Upper lobe of left lung (tissue), 6 donors: Measurements from ENCODE around the gene ASCC1. TPM values are rescaled to one million over a fixed set of nuclear protein-coding genes. Genes with fewer than 3 reads are reported as not detected.
"Not testable (repeated sequence)": the region's sequence is repeated elsewhere in the genome, so short reads cannot be mapped to it uniquely, and the experiment has no call there.

Source experiments
- ATAC-seq, 2 donors: fragments of 200-7000 bp; cut with Tn5 transposase; one replicate each; pipeline ENCODE4 v1.9.1; 2022; ENCODE audit warnings: mild to moderate bottlenecking in 2 of 2, moderate library complexity in 2 of 2; ENCODE audit not compliant: low FRiP score in 2 of 2
- DNase-seq, 2 donors: peaks; one replicate each; pipeline ENCODE4 v3.0.0-alpha.2; 2019 to 2020
- H3K27ac ChIP-seq, 4 donors: fragments of 200-600 bp; sonication (generic); one replicate each; pipeline ENCODE4 v1.5.1; 2016 to 2019
- H3K27me3 ChIP-seq, 4 donors: fragments of 200-600 bp; sonication (generic); one replicate each; pipeline ENCODE4 v1.5.1; 2017 to 2019
- H3K36me3 ChIP-seq, 4 donors: fragments of 200-600 bp; sonication (generic); one replicate each; pipeline ENCODE4 v1.5.1; 2016 to 2019
- H3K4me1 ChIP-seq, 4 donors: fragments of 200-600 bp; sonication (generic); one replicate each; pipeline ENCODE4 v1.5.1; 2018 to 2019
- H3K4me3 ChIP-seq, 4 donors: fragments of 200-600 bp; sonication (generic); one replicate each; pipeline ENCODE4 v1.5.1; 2017 to 2019; ENCODE audit warnings: mild to moderate bottlenecking in 2 of 4, moderate library complexity in 1 of 4
- H3K9me3 ChIP-seq, 4 donors: fragments of 200-600 bp; sonication (generic); one replicate each; pipeline ENCODE4 v1.5.1; 2018 to 2019
- EP300 ChIP-seq, 4 donors: sonication (generic); formaldehyde crosslinking; IDR thresholded peaks; one replicate each; pipeline ENCODE4 v1.5.1; 2017; ENCODE audit warnings: antibody characterized with exemption in 4 of 4, control low read depth in 2 of 4
- POLR2A ChIP-seq, 4 donors: fragments of 450-650 bp; IDR thresholded peaks; one replicate each; pipeline ENCODE4 v1.5.1; 2016 to 2017; ENCODE audit warnings: antibody characterized with exemption in 4 of 4, mild to moderate bottlenecking in 2 of 4
- POLR2AphosphoS5 ChIP-seq, 2 donors: sonication (generic); formaldehyde crosslinking; IDR thresholded peaks; one replicate each; pipeline ENCODE4 v1.5.1; 2017; ENCODE audit warnings: antibody characterized with exemption in 2 of 2
- WGBS, 2 donors: methylation state at CpG; one replicate each; pipeline ENCODE4 v1.1.5; 2017 to 2018; 5-methylcytosine and 5-hydroxymethylcytosine counted together
- total RNA-seq, 6 donors: library from RNA; depleted of rRNA in 4 of 6; stranded (reverse); fragments of >200 nt in 4 of 6; gene quantifications; one replicate each; pipeline versions ENCODE4 v1.1.0 to v1.2.1, GENCODE V29; 2016 to 2021
- TF ChIP-seq, protein P1 (sequence below), 6 experiments: fragments of 450-650 bp in 4 of 6; fragments of 200-600 bp in 2 of 6; sonication (generic) in 2 of 6; IDR thresholded peaks; one replicate each; pipeline ENCODE4 v1.5.1; 2016 to 2019; ENCODE audit warnings: antibody characterized with exemption in 6 of 6
- donor health status: DM: no; HTN: no; CAD: no; lungs with moderate emphysema.
- donor health status: DM: no; HTN: yes; CAD: no; lungs with severe emphysema.

The ASCC1 gene
- total RNA-seq, 6 donors from 2014 or later: 20.4 to 40.7 (median 24.4) TPM

GRCh38 chr10:72109636-72110157 lies 106.4 kb downstream of the ASCC1 start:
- H3K36me3 ChIP-seq: peaks cover 0 to 4% (median 0%) of the 10 kb centered on the region in 4 donors
- ATAC-seq: no peak
- H3K27me3 ChIP-seq: no peaks in the 10 kb centered on the region
- H3K27ac ChIP-seq: peak overlapping the region in 2 of 4 donors; percentile 18 to 30
- peaks cover 0 to 9% (median 3%) of the 10 kb centered on the region in 4 donors for H3K4me1 ChIP-seq
- TF ChIP-seq POLR2A (IDR thresholded peaks at IDR 0.05): no peak
- TF ChIP-seq POLR2AphosphoS5 (IDR thresholded peaks at IDR 0.05): no peak
- no peak for TF ChIP-seq EP300 (IDR thresholded peaks at IDR 0.05)
- TF ChIP-seq, protein P1, sequence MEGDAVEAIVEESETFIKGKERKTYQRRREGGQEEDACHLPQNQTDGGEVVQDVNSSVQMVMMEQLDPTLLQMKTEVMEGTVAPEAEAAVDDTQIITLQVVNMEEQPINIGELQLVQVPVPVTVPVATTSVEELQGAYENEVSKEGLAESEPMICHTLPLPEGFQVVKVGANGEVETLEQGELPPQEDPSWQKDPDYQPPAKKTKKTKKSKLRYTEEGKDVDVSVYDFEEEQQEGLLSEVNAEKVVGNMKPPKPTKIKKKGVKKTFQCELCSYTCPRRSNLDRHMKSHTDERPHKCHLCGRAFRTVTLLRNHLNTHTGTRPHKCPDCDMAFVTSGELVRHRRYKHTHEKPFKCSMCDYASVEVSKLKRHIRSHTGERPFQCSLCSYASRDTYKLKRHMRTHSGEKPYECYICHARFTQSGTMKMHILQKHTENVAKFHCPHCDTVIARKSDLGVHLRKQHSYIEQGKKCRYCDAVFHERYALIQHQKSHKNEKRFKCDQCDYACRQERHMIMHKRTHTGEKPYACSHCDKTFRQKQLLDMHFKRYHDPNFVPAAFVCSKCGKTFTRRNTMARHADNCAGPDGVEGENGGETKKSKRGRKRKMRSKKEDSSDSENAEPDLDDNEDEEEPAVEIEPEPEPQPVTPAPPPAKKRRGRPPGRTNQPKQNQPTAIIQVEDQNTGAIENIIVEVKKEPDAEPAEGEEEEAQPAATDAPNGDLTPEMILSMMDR (IDR thresholded peaks at IDR 0.05): no peak
- WGBS, 2 donors: 77 to 81% methylated on average over 8 of the region's 8 CpGs
- H3K4me3 ChIP-seq: no peak overlapping the region
- DNase-seq: no peak
- no peaks in the 10 kb centered on the region for H3K9me3 ChIP-seq

GRCh38 chr10:72108830-72109635 lies 107.0 kb downstream of the ASCC1 start:
- H3K27ac ChIP-seq: peak overlapping the region in 3 of 4 donors; percentile 18 to 33 (median 30)
- TF ChIP-seq POLR2A (IDR thresholded peaks at IDR 0.05): no peak
- TF ChIP-seq, protein P1 (IDR thresholded peaks at IDR 0.05): no peak
- no peak for TF ChIP-seq POLR2AphosphoS5 (IDR thresholded peaks at IDR 0.05)
- no peak for ATAC-seq
- no peak overlapping the region for H3K4me3 ChIP-seq
- H3K4me1 ChIP-seq: peaks cover 0 to 9% (median 3%) of the 10 kb centered on the region in 4 donors
- DNase-seq: no peak
- H3K9me3 ChIP-seq: no peaks in the 10 kb centered on the region
- 36 to 38% methylated on average over 1 of the region's 1 CpG for WGBS, 2 donors
- no peaks in the 10 kb centered on the region for H3K27me3 ChIP-seq
- peaks cover 0 to 4% (median 0%) of the 10 kb centered on the region in 4 donors for H3K36me3 ChIP-seq

GRCh38 chr10:72108004-72108370 lies 108.1 kb downstream of the ASCC1 start:
- H3K4me1 ChIP-seq, H3K4me3 ChIP-seq, H3K36me3 ChIP-seq, H3K9me3 ChIP-seq, DNase-seq, ATAC-seq, H3K27me3 ChIP-seq: not testable (repeated sequence)
- peak overlapping the region in 1 of 4 donors; percentile 10 for H3K27ac ChIP-seq
- WGBS, 2 donors: 90 to 96% methylated on average over 3 of the region's 3 CpGs

DNA sequence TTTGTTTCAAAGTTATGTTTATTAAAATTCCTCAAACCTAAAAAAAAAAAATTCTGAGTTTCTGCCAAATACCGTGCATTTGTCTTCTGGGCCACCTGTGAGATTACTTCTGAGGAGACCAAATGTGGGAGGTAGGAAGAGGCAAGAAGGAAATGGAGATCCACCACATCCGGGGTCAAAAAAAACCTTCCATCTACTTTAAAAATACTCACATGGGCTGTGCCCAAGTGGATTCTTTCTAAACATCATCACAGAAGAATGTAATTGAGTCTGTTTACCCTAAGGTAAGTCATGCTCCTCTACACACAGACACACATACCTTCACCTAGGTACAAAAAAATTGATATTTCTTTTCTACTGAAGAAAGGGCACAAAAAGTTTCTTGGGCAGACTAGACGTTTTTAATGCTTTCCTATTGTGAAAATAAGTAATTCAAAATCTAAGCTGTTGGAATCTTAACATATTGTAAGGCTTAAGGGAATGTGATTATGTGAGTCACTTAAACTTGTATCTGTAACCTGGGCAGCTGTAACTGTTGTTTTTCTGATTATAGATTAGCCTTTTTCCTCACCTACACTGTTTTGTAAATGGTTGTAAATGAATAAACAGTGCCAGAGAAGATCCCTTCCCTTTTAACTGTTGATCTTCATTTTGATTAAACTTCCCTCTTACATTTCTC lies 108.6 kb downstream of the ASCC1 start:
- Histone ChIP-seq H3K27me3 (no peaks in the 10 kb centered on the region), H3K4me1 (peaks cover 0 to 9% (median 0%) of the 10 kb centered on the region in 4 donors), H3K36me3 (peaks cover 0 to 8% (median 0%) of the 10 kb centered on the region in 4 donors), H3K4me3 (no peak overlapping the region), H3K27ac (peak overlapping the region in 2 of 4 donors; percentile 10 to 27), H3K9me3 (no peaks in the 10 kb centered on the region)
- no peak for TF ChIP-seq EP300 (IDR thresholded peaks at IDR 0.05)
- no peak for TF ChIP-seq POLR2A (IDR thresholded peaks at IDR 0.05)
- TF ChIP-seq, protein P1 (IDR thresholded peaks at IDR 0.05): no peak
- TF ChIP-seq POLR2AphosphoS5 (IDR thresholded peaks at IDR 0.05): no peak
- ATAC-seq: no peak
- no peak for DNase-seq
- 58 to 65% methylated on average over 3 of the region's 3 CpGs for WGBS, 2 donors

GRCh38 chr10:72106896-72107295 lies 109.2 kb downstream of the ASCC1 start:
- Histone ChIP-seq H3K4me3 (no peak overlapping the region), H3K4me1 (peaks cover 0 to 6% (median 0%) of the 10 kb centered on the region in 4 donors), H3K27me3 (no peaks in the 10 kb centered on the region), H3K27ac (no peak overlapping the region), H3K9me3 (no peaks in the 10 kb centered on the region), H3K36me3 (peaks cover 0 to 14% (median 2%) of the 10 kb centered on the region in 4 donors)
- DNase-seq: no peak
- 85 to 88% methylated on average over 2 of the region's 2 CpGs for WGBS, 2 donors
- no peak for TF ChIP-seq EP300 (IDR thresholded peaks at IDR 0.05)
- TF ChIP-seq, protein P1 (IDR thresholded peaks at IDR 0.05): no peak
- TF ChIP-seq POLR2AphosphoS5 (IDR thresholded peaks at IDR 0.05): no peak
- TF ChIP-seq POLR2A (IDR thresholded peaks at IDR 0.05): no peak
- no peak for ATAC-seq
